H1 (cell line): ENCODE measurements around the gene ANKEF1. TPM values are rescaled to one million over a fixed set of nuclear protein-coding genes. Genes with fewer than 3 reads are reported as not detected.

ENCODE experiments used
- CBX5 ChIP-seq: fragments of 300-800, 300-1000 bp; sonication (generic); IDR thresholded peaks from 2 replicates; pipeline ENCODE4 v1.7.1; 2016; ENCODE audit warnings: antibody characterized with exemption, low read length, low read depth
- POLR2AphosphoS5 ChIP-seq: IDR thresholded peaks from 2 replicates; pipeline ENCODE4 v1.6.1; 2011; ENCODE audit warnings: low read depth, low read length
- POU5F1 ChIP-seq: IDR thresholded peaks from 2 replicates; pipeline ENCODE4 v1.6.1; 2011; ENCODE audit warnings: low read depth, mild to moderate bottlenecking, low read length, moderate library complexity
- YY1 ChIP-seq: IDR thresholded peaks from 2 replicates; pipeline ENCODE4 v1.6.1; 2011; ENCODE audit warnings: low read depth, mild to moderate bottlenecking, low read length
- polyA plus RNA-seq, 7 experiments: library from polyadenylated mRNA; depleted of rRNA in 3 of 7; stranded (reverse) in 5 of 7; unstranded in 2 of 7; fragments of >200 nt in 5 of 7; fragments of 200-250 nt in 2 of 7; gene quantifications; 1 replicate in 5 of 7; 2 replicates in 1 of 7; 4 replicates in 1 of 7; pipeline versions ENCODE4 v1.2.1 to v1.2.3, GENCODE V29; 2011 to 2013; ENCODE audit warnings: missing spikeins in 2 of 7, mixed read lengths in 2 of 7
- total RNA-seq: library from RNA; stranded (reverse); fragmentation: NEBNext Ultra II Directional; extraction: Animal tissue kit (Norgen Biotek cat#: 25700); gene quantifications from 2 replicates; pipeline ENCODE4 v1.2.1, GENCODE V29; 2021

The ANKEF1 gene
- total and polyA plus RNA-seq, 2 of the 8 experiments (the other 6 are each of a cell fraction or from before 2014, with no cell fraction given) = 2.8 to 10.0 TPM

DNA sequence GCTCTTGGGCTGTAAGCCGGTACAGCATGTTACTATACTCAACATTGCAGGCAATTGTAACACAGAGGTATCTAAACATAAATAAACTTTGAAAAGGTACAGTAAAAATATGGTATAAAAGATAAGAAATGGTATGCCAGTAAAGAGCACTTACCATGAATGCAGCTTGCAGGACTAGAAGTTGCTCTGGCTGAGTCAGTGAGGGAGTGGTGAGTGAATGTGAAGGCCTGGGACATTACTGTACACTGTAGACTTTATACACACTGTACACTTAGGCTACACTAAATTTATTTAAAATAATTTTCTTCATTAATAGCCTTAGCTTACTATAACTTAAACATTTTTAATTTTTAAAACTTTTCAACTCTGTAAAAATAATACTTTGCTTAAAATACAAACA is 37.8 kb upstream of the ANKEF1 start (continued):
- TF ChIP-seq YY1 (no peak), CBX5 (no peak), POU5F1 (no peak), POLR2AphosphoS5 (no peak)
